Mammary epithelial cell (primary cell): ENCODE measurements around the gene MDH1.

ENCODE experiments used
- EZH2 ChIP-seq: IDR thresholded peaks from 2 replicates; pipeline ENCODE4 v1.6.1; 2012; ENCODE audit warnings: low read length, inconsistent platforms, borderline replicate concordance
- TF ChIP-seq, protein P1 (sequence below), 2 donors: IDR thresholded peaks in 1 of 2; conservative IDR thresholded peaks in 1 of 2; 2 replicates each; pipeline ENCODE4 v1.5.1; 2011 to 2012; ENCODE audit warnings: inconsistent platforms in 2 of 2, low read length in 2 of 2, mild to moderate bottlenecking in 2 of 2, control low read depth in 1 of 2, low read depth in 1 of 2; ENCODE audit not compliant: insufficient read depth in 1 of 2; ENCODE audit errors: extremely low read depth in 1 of 2

DNA sequence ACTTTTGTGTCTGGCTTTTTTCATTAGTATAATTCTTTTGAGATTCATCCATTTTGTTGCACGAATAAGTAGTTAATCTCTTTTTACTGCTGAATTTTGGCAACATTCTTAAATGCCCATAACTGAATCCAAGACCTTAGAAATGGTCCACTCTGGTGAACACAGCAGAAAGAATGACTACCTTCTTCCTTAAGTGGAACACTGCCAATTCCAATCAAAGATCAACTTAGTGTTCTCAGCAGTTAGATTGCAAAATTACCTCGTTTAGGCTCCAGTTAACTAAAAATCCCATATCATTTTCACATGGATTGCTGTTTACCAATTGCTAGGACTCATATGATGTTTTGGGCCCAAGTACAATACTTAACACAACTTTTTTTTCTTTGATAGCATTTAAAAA lies 59.9 kb downstream of the MDH1 start:
- TF ChIP-seq, protein P1, sequence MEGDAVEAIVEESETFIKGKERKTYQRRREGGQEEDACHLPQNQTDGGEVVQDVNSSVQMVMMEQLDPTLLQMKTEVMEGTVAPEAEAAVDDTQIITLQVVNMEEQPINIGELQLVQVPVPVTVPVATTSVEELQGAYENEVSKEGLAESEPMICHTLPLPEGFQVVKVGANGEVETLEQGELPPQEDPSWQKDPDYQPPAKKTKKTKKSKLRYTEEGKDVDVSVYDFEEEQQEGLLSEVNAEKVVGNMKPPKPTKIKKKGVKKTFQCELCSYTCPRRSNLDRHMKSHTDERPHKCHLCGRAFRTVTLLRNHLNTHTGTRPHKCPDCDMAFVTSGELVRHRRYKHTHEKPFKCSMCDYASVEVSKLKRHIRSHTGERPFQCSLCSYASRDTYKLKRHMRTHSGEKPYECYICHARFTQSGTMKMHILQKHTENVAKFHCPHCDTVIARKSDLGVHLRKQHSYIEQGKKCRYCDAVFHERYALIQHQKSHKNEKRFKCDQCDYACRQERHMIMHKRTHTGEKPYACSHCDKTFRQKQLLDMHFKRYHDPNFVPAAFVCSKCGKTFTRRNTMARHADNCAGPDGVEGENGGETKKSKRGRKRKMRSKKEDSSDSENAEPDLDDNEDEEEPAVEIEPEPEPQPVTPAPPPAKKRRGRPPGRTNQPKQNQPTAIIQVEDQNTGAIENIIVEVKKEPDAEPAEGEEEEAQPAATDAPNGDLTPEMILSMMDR (conservative IDR thresholded peaks at IDR 0.05 in 1 of 2, IDR thresholded peaks at IDR 0.05 in 1 of 2; ENCODE audit: extremely low read depth in 1 of 2, insufficient read depth in 1 of 2, low read depth in 1 of 2, low read length in 2 of 2), result no peak
- no peak for TF ChIP-seq EZH2
